ENCODE data around the gene ACADSB. TPM values are rescaled to one million over a fixed set of nuclear protein-coding genes. Genes with fewer than 3 reads are reported as not detected.

ACADSB gene
- polyA plus RNA-seq, 1 donor from 2014 or later = 20.3 TPM

- H3K79me2 ChIP-seq (replicated peaks; ENCODE audit: insufficient read depth, low read length) = no peaks in the 10 kb centered on the region
- no peaks in the 10 kb centered on the region for H3K9me2 ChIP-seq (ENCODE audit: insufficient read depth, low read length)
- no peaks in the 10 kb centered on the region for H3K36me3 ChIP-seq (ENCODE audit: insufficient read depth, low read length)
- H3K9ac ChIP-seq (ENCODE audit: low read length) = no peak overlapping the region
- H3K4me2 ChIP-seq (ENCODE audit: low read length) = no peak overlapping the region
- no peaks in the 10 kb centered on the region for H3K9me3 ChIP-seq (ENCODE audit: low read length)
- peaks cover 5% of the 10 kb centered on the region for H3K27me3 ChIP-seq (ENCODE audit: insufficient read depth, low read depth, low read length)
- H4K20me1 ChIP-seq (ENCODE audit: insufficient read depth) = no peaks in the 10 kb centered on the region
- no peak overlapping the region for H3K27ac ChIP-seq (ENCODE audit: low read length)
- no peaks in the 10 kb centered on the region for H3F3A ChIP-seq (ENCODE audit: insufficient read depth, low read length, poor library complexity, severe bottlenecking)
- H2AFZ ChIP-seq (ENCODE audit: low read depth, low read length) = no peak overlapping the region
- H3K4me3 ChIP-seq (ENCODE audit: low read length) = no peak overlapping the region
- TF ChIP-seq CTCF (IDR thresholded peaks at IDR 0.05; ENCODE audit: poor library complexity, severe bottlenecking) (no peak), TAF1 (IDR thresholded peaks at IDR 0.05; ENCODE audit: low read depth) (no peak), RAD21 (conservative IDR thresholded peaks at IDR 0.05) (no peak), EP300 (conservative IDR thresholded peaks at IDR 0.05; ENCODE audit: poor library complexity, severe bottlenecking) (no peak), SMC3 (conservative IDR thresholded peaks at IDR 0.05; ENCODE audit: poor library complexity) (no peak), EZH2 (IDR thresholded peaks at IDR 0.05; ENCODE audit: borderline replicate concordance, insufficient read depth, low read length, poor library complexity, severe bottlenecking) (no peak), POLR2AphosphoS5 (IDR thresholded peaks at IDR 0.05) (no peak), MXI1 (conservative IDR thresholded peaks at IDR 0.05; ENCODE audit: poor library complexity, severe bottlenecking) (no peak)
- TF ChIP-seq, protein P1, sequence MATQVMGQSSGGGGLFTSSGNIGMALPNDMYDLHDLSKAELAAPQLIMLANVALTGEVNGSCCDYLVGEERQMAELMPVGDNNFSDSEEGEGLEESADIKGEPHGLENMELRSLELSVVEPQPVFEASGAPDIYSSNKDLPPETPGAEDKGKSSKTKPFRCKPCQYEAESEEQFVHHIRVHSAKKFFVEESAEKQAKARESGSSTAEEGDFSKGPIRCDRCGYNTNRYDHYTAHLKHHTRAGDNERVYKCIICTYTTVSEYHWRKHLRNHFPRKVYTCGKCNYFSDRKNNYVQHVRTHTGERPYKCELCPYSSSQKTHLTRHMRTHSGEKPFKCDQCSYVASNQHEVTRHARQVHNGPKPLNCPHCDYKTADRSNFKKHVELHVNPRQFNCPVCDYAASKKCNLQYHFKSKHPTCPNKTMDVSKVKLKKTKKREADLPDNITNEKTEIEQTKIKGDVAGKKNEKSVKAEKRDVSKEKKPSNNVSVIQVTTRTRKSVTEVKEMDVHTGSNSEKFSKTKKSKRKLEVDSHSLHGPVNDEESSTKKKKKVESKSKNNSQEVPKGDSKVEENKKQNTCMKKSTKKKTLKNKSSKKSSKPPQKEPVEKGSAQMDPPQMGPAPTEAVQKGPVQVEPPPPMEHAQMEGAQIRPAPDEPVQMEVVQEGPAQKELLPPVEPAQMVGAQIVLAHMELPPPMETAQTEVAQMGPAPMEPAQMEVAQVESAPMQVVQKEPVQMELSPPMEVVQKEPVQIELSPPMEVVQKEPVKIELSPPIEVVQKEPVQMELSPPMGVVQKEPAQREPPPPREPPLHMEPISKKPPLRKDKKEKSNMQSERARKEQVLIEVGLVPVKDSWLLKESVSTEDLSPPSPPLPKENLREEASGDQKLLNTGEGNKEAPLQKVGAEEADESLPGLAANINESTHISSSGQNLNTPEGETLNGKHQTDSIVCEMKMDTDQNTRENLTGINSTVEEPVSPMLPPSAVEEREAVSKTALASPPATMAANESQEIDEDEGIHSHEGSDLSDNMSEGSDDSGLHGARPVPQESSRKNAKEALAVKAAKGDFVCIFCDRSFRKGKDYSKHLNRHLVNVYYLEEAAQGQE (IDR thresholded peaks at IDR 0.05; ENCODE audit: borderline replicate concordance) = no peak
These were observed 91.4 kb downstream of the ACADSB start for GRCh38 chr10:123100030-123100762.

DNA sequence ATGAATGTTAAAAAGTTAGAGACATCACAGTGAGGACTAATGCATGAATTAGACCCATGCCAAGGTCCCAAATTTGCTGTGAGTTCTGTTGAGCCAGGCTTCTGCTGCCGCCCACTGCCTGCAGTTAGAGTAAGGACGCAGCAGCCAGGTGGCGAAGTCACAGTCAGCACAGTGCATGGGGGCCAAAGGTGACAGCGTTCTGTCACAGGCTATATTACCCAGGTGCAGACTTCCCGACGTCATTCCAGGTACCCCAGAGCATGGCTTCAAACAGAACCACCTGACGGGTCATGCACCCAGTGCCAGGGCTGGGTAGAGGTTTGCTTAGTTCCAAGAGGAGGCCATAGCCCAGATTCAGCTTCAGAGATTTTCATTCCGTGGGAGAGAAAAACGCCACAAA lies 93.1 kb downstream of the ACADSB start:
- Histone ChIP-seq H3K36me3 (ENCODE audit: insufficient read depth, low read length) (no peaks in the 10 kb centered on the region), H2AFZ (ENCODE audit: low read depth, low read length) (no peak overlapping the region), H3K9me2 (ENCODE audit: insufficient read depth, low read length) (no peaks in the 10 kb centered on the region), H4K20me1 (ENCODE audit: insufficient read depth) (no peaks in the 10 kb centered on the region), H3K9me3 (ENCODE audit: low read length) (no peaks in the 10 kb centered on the region), H3K9ac (ENCODE audit: low read length) (no peak overlapping the region), H3K79me2 (replicated peaks; ENCODE audit: insufficient read depth, low read length) (no peaks in the 10 kb centered on the region), H3F3A (ENCODE audit: insufficient read depth, low read length, poor library complexity, severe bottlenecking) (no peaks in the 10 kb centered on the region), H3K27ac (ENCODE audit: low read length) (no peak overlapping the region), H3K27me3 (ENCODE audit: insufficient read depth, low read depth, low read length) (peaks cover 5% of the 10 kb centered on the region), H3K4me3 (ENCODE audit: low read length) (no peak overlapping the region), H3K4me2 (ENCODE audit: low read length) (no peak overlapping the region)
- TF ChIP-seq EP300 (conservative IDR thresholded peaks at IDR 0.05; ENCODE audit: poor library complexity, severe bottlenecking) (no peak), RAD21 (conservative IDR thresholded peaks at IDR 0.05) (no peak)
